ENCODE measurements around the gene UQCR10. TPM values are rescaled to one million over a fixed set of nuclear protein-coding genes. Genes with fewer than 3 reads are reported as not detected.

The UQCR10 gene
- total and polyA plus RNA-seq, 2 experiments from 2014 or later: 78.0 to 535 TPM

- no peak overlapping the region for H2AFZ ChIP-seq
- H3K27me3 ChIP-seq (ENCODE audit: insufficient read depth): no peaks in the 10 kb centered on the region
- H3K9me3 Mint-ChIP-seq: no peaks in the 10 kb centered on the region
- H3K4me3 Mint-ChIP-seq: no peak overlapping the region
- H3K4me3 ChIP-seq: no peak overlapping the region
- H4K20me1 ChIP-seq (replicated peaks; ENCODE audit: insufficient read depth): no peaks in the 10 kb centered on the region
- H3K4me1 Mint-ChIP-seq: no peaks in the 10 kb centered on the region
- no peaks in the 10 kb centered on the region for H3K4me1 ChIP-seq (ENCODE audit: insufficient read depth)
- no peak overlapping the region for H3K4me2 ChIP-seq
- H3K79me2 ChIP-seq (replicated peaks; ENCODE audit: insufficient read depth): no peaks in the 10 kb centered on the region
- H3K27ac Mint-ChIP-seq: no peak overlapping the region
- no peak for TF ChIP-seq ZNF462 (CRISPR knock-in tag; IDR thresholded peaks at IDR 0.05)
- TF ChIP-seq ZNF114 (CRISPR knock-in tag; IDR thresholded peaks at IDR 0.05): no peak
- no peak for TF ChIP-seq JUNB (IDR thresholded peaks at IDR 0.05; ENCODE audit: unreplicated experiment)
- TF ChIP-seq CREB1 (CRISPR knock-in tag; IDR thresholded peaks at IDR 0.05; ENCODE audit: low read depth): no peak
- TF ChIP-seq POLR2AphosphoS5 (IDR thresholded peaks at IDR 0.05; ENCODE audit: low read depth): no peak
- no peak for TF ChIP-seq ZNF331 (CRISPR knock-in tag; IDR thresholded peaks at IDR 0.05; ENCODE audit: low read depth)
- no peak for TF ChIP-seq EZH2 (IDR thresholded peaks at IDR 0.05; ENCODE audit: low read depth, unreplicated experiment)
- no peak for TF ChIP-seq ETS1 (IDR thresholded peaks at IDR 0.05)
- TF ChIP-seq REST (IDR thresholded peaks at IDR 0.05; ENCODE audit: unreplicated experiment): no peak
- no peak for TF ChIP-seq CTCF (conservative IDR thresholded peaks at IDR 0.05; ENCODE audit: low read depth in 2 of 2)
- no peak for TF ChIP-seq EZH2phosphoT487 (IDR thresholded peaks at IDR 0.05; ENCODE audit: unreplicated experiment)
- ATAC-seq (no peak), DNase-seq (ENCODE audit: low spot score) (no peak)
- H3K27me3 Mint-ChIP-seq (ENCODE audit: insufficient read depth, low read depth, poor library complexity): no peaks in the 10 kb centered on the region
- H3K9me2 ChIP-seq (ENCODE audit: insufficient read depth): no peaks in the 10 kb centered on the region
- H3F3A ChIP-seq (replicated peaks; ENCODE audit: low read depth): no peaks in the 10 kb centered on the region
- H3K27ac ChIP-seq (ENCODE audit: low read depth): no peak overlapping the region
- peaks cover 16% of the 10 kb centered on the region for H3K36me3 Mint-ChIP-seq (ENCODE audit: low read depth)
- H3K36me3 ChIP-seq (ENCODE audit: insufficient read depth): no peaks in the 10 kb centered on the region; the same call in none of the 2 replicates
Measured at GRCh38 chr22:29795663-29796062, 28.5 kb downstream of the UQCR10 start.
